Measurements from ENCODE around the gene ZBTB3.
"Not testable (repeated sequence)": the region's sequence is repeated elsewhere in the genome, so short reads cannot be mapped to it uniquely, and the experiment has no call there.

ZBTB3 gene

DNA sequence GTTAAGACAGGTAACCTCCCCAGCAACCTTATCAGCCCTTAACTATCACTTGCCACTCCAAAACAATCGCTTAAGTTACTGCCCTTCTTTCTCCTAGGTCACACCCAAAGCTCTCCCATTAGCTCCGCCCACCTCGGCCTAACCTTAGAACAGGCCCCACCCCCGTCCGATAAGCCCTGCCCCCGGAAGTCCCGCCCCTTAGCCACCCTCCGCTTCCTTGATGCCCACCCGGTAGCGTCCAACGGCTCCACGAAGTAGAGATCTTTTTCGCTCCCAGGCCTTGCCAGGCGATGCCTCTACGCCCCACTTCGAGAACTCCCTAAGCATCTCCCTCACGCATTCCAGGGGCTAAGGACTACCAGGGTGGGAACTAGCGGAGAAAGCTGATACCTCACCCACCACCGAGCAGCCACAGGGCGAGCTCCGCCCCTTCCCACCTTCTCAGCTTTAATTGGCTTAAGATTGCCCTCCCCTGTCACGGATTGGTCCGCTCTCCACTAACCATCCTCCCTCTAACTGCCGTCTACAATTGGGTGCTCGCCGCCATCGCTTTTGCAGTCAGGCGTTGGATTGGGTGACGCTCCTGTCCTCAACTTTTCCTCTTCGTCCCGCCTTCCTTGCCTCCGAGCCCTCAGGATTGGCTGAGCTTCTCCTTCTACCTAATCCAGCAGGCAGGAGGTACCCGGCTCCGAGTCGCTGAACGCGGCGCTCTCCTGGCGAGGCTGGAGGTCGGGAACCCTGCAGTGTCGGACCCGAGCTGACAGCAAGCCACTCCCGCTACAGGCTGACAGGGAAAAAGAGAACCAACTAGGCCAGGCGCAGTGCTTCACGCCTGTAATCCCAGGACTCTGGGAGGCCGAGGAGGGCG is at the start of gene ZBTB3:
ZBTB3 (minus strand) TSS at position 425 of the 868 bp plus-strand sequence. CDS start 496 bp downstream, outside the sequence.
- DNase-seq (ENCODE audit: low spot score): peak; percentile 94

- no peak for DNase-seq (ENCODE audit: low spot score)
These were observed 47.1 kb upstream of the ZBTB3 start for GRCh38 chr11:62801071-62801470.

- no peak for DNase-seq (ENCODE audit: low spot score)
These were observed 45.5 kb upstream of the ZBTB3 start for GRCh38 chr11:62799486-62799885.

DNA sequence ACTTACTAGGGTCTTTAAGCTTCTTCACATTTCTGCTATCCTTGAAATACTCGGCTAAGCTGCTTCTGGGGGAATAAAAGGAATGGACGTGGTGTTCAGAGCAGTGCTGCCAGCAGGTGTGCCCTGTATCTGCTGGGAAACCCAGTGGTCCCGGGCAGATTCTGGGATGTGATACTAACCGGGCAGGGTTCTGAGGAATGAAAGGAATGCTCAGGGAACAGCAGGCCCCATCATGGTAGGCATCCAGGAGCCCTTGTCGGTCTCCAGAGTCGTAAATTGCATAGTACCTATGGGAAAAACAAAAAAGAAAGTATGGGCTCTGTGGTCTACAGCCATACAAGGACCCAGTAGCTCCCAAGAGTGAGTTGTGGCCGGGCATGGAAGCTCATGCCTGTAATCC is 42.3 kb upstream of the ZBTB3 start:
- no peak for DNase-seq (ENCODE audit: low spot score)

- DNase-seq (ENCODE audit: low spot score): no peak
These were observed 40.3 kb upstream of the ZBTB3 start for GRCh38 chr11:62794201-62794775.

- no peak for DNase-seq (ENCODE audit: low spot score)
These were observed 38.2 kb upstream of the ZBTB3 start for GRCh38 chr11:62792202-62792575.

DNA sequence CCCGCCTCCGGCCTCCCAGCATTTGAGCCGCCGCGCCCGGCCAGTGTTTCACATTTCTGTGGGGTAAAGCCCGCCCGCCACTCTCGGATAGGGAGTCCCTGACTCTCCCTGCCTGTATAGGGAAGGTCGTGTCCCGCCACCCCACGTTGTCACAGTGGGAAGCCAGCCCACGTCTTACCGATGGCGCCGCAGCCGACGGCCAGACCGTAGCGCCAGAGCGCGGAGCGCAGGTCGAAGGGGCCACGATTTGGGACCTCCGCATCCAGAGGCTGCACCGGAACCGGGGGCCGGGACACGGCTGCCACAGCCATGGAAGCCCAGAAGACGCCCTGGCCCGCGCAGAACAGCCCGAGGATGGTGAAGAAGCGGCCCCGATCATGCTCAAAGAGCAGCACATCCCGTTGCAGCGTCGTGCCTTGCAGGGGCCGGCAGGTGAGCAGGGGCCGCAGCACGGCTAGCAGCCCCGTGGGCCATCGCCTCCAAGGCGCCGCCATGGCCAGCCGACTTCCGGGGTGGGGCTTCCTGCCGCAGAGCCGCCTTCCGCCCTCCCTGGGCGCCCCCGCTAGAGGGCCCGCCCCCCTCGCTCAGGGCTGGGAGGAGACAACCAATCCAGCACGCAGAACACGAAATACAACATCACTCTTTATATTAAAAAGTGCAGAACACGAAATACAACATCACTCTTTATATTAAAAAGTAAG is 37.7 kb upstream of the ZBTB3 start, which contains the start of gene TMEM223:
TMEM223 (minus strand) TSS at position 506 of the 701 bp plus-strand sequence; CDS start at position 494, 12 bp downstream.
- DNase-seq (ENCODE audit: low spot score): peak; percentile 92

- no peak for DNase-seq (ENCODE audit: low spot score)
These were observed 35.6 kb upstream of the ZBTB3 start for GRCh38 chr11:62789576-62789975.

GRCh38 chr11:62788991-62789390 is 35.0 kb upstream of the ZBTB3 start:
- DNase-seq (ENCODE audit: low spot score): no peak

GRCh38 chr11:62787005-62787759 is 33.2 kb upstream of the ZBTB3 start, which contains the start of gene TMEM179B:
TMEM179B (plus strand) TSS chr11:62787402; CDS start chr11:62787432, 30 bp downstream.
- DNase-seq (ENCODE audit: low spot score): peak; percentile 96

DNA sequence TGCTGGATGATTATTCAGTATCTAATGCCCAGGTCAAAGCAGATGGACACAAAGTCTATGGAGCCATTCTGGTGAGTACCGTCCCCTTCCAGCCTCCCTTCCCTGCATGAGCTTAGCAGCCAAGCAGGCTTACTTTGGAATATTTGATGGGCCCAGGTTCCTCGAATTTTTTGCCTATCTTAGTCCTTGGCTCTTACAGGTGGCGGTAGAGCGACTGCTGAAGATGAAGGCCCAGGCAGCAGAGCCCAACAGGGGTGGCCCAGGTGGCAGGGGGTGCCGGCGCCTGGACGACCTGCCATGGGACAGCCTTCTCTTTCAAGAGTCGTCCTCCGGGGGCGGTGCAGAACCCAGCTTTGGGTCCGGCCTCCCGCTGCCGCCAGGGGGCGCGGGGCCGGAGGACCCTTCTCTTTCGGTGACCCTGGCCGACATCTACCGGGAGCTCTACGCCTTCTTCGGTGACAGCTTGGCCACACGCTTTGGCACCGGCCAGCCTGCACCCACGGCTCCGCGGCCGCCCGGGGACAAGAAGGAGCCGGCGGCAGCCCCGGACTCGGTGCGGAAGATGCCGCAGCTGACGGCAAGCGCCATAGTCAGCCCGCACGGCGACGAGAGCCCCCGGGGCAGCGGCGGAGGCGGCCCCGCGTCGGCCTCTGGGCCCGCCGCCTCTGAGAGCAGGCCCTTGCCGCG is 32.5 kb upstream of the ZBTB3 start:
- peak; percentile 92 for DNase-seq (ENCODE audit: low spot score)

DNA sequence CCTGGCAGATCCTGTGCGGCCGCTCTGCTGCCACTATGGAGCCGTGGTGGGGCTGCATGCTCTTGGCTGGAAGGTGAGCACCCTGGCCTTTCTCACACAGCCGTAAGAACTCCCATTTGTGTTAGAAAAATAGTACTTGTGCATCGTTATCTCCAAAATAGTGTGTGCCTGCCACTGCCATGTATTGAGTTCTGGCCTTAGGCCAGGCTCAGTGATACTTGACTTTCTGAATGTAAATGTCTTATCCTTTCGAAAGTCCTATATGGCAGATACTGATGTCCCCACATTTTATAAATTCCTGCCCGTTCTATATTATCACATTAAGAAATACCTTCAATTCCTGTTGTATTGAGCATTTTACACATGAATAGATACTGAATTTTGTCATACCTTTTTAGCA is 28.8 kb upstream of the ZBTB3 start:
- DNase-seq (ENCODE audit: low spot score): no peak

DNA sequence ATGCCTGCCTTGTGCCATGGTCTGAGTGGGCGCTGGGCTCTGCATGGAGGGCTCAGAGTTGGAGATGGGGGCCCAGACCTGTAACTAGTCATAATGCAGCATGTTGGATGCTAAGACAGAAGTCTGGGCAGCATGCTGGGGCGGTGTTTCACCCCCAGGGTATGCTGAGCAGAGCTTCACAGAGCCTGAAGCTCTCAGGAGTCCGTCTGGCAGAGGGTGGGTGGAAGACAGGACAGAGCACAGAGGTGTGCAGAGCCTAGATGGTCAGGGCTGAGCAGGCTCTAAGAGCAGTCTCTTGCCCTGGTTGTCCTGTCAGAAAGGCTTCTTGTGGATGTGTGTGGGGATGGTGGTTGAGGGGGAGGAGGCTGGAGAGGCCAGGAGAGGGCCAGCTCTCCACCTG is 24.5 kb upstream of the ZBTB3 start:
- DNase-seq (ENCODE audit: low spot score): no peak

DNA sequence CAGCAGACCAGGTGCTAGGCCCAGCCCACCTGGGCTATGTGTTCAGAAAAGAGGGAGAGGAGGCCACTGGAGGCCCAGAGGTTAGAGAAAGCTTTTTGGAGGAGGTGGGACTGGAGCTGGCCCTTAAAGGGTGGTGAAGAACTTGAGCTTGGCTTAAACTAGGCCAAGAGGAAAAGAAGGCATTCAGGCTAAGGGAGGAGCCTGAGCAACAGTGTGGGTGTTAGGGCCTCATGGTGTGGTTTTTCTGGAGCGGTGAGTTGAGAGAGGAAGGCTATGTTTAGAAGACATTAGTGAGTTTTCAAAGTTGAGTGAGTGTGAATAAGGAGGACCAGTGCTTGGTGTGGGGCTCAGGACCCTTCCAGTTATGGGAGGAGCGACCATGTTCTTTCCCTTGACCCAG is 23.4 kb upstream of the ZBTB3 start:
- no peak for DNase-seq (ENCODE audit: low spot score)

GRCh38 chr11:62775646-62776045 is 21.7 kb upstream of the ZBTB3 start:
- no peak for DNase-seq (ENCODE audit: low spot score)

- DNase-seq (ENCODE audit: low spot score): no peak
These were observed 20.4 kb upstream of the ZBTB3 start for GRCh38 chr11:62774407-62774806.

GRCh38 chr11:62771144-62772021 is 17.4 kb upstream of the ZBTB3 start, which contains the start of gene TAF6L:
TAF6L (plus strand) TSS chr11:62771396; CDS start chr11:62775784, 4,388 bp downstream.
- peak; percentile 94 for DNase-seq (ENCODE audit: low spot score)

DNA sequence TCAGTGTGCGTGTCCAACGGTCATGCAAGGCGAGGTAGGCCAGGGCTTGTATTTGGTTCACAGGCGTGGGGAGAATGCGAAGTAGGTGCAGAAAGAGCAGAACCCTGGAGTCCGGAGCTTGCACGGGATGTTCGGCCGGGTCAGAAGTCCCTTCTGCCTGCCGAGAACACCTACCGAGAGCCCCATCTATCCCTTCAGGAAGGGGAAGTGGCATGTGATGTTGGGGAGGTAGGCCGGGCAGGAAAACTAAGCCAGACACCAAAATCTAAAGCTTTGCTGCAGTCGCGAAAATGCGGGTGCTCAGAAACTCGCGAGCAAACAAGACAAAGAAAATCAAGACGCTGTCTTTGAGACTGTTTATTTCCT is 16.8 kb upstream of the ZBTB3 start:
- DNase-seq (ENCODE audit: low spot score): no peak

DNA sequence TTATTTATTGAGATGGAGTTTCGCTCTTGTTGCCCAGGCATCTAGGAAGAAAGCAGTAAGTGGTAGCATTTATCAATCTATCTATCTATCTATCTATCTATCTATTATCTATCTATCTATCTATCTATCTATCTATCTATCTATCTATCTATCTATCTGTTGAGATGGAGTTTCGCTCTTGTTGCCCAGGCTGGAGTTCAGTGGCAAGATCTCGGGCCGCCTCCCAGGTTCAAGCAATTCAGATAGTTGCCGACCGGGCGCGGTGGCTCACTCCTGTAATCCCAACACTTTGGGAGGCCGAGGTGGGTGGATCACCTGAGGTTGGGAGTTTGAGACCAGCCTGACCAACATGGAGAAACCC is 6.9 kb upstream of the ZBTB3 start:
- DNase-seq (ENCODE audit: low spot score): not testable (repeated sequence)
